GM18508 (cell line): Measurements from ENCODE around the gene ZEB1.

ENCODE experiments used
- ATAC-seq: cut with Tn5 transposase; IDR thresholded peaks from one replicate; pipeline ENCODE4 v1.9.1; 2021; ENCODE audit warnings: moderate number of reproducible peaks; ENCODE audit not compliant: insufficient read depth, unreplicated experiment

ZEB1 gene

GRCh38 chr10:31318854-31319601 lies at the start of gene ZEB1:
Gene ZEB1 (plus strand): TSS chr10:31319216. CDS start chr10:31319235, 19 bp downstream.
- peak; percentile 17 for ATAC-seq

GRCh38 chr10:31270954-31271353 lies 48.1 kb upstream of the ZEB1 start:
- ATAC-seq: no peak

- no peak for ATAC-seq
These were observed 46.2 kb upstream of the ZEB1 start for GRCh38 chr10:31272841-31273240.

GRCh38 chr10:31273789-31274188 lies 45.2 kb upstream of the ZEB1 start:
- ATAC-seq: no peak

GRCh38 chr10:31274310-31274709 lies 44.7 kb upstream of the ZEB1 start:
- ATAC-seq: no peak

DNA sequence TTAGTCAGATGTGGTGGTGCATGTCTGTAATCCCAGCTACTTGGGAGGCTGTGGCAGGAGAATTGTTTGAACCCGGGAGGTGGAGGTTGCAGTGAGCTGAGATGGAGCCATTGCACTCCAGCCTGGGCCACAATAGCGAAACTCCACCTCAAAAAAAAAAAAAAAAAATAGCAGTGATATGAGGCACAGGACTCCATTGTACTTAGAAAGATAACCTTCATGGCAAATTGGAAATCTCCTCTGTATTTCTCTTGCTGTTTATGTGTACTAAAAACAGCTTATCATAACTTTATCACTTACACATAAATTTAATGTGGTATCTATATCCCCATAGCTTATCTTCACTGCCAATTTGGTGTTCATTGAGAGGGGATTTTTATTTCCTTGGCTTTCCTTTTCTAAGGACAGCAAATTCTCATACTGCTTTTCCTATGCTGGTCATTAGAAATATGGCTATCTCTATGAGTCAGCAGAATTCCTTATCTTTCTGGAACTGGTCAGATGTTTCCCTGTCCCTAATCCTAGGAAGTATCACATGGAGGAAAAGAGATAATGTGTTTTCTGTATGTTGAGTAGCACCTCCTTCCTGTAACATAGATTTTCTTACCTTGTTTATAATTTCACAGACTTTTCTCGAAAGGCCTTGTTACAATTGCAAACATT lies 40.6 kb upstream of the ZEB1 start:
- ATAC-seq: no peak

DNA sequence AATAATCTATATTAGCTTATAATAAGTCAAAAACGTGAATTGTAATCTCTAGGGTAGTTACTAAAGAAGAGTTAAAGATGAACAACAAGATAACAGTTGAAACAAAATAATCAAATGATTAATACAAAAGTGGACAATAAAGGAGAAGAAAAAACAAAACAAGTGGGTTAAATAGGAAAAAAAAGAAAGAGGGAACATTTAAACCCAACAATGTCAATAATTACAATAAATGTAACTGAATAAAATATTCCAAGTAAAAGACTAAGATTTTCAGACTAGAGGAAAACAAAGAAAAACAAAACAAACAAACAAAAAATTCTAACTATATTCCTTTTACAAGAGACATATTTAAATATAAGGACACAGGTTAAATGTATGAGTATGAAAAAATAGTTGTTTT lies 38.0 kb upstream of the ZEB1 start:
- ATAC-seq: no peak

- no peak for ATAC-seq
These were observed 31.0 kb upstream of the ZEB1 start for GRCh38 chr10:31288001-31288400.

- no peak for ATAC-seq
These were observed 30.1 kb upstream of the ZEB1 start for GRCh38 chr10:31288962-31289361.

DNA sequence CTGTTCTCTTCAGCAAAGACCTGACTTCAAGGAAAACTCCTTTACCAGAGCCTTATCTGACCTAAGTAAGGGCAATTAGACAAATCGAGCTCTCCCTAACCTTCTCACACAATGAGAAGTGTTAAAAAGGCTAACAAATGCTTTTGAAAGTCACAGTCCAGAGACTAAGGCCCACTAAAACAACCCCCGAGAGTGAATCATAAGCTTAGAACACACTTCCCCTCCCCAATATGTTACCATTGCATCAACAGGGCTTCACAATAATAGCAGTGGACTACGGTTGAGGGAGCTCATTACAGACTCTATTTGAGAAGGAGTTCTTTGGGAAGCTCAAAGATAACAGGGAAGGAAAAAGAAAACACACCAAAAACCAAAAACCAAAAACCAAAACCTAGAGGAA lies 28.6 kb upstream of the ZEB1 start:
- ATAC-seq: no peak

DNA sequence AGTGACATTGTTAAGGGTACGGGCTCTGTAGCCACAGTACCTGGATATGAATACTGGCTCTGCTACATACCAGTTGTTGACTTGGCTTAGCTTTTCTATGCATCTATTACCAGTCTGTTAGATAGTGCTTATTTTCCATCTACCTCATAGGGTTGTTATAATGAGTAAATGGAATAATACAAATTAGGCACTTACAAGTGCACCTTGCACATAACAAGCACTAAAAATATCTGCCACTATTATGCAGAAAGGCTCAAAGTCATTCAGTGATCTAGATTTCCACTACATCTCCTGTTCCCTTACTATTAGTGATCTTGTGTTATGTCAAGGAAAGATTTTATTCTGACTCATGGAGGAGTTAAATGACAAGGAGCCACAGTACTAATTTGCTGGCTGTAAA lies 27.9 kb upstream of the ZEB1 start:
- ATAC-seq: no peak

DNA sequence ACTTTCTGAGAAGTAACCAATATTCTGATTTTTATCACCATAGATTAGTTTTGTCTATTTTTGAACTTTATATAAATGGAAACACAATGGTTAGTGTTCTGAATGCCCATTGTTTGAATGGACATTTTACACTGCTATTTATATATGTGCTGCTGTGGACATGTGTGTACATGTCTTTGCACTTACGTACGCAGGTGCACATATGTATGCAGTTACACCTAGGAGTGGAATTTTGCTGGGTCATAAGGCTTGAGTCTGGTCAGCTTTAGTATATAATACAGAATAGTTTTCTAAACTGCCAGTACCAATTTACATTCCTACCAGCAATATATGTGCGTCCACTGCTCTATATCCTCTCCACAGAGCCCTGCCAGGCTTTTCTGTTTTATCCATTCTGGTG lies 24.5 kb upstream of the ZEB1 start:
- ATAC-seq: no peak

GRCh38 chr10:31296754-31297153 lies 22.3 kb upstream of the ZEB1 start:
- ATAC-seq: no peak

DNA sequence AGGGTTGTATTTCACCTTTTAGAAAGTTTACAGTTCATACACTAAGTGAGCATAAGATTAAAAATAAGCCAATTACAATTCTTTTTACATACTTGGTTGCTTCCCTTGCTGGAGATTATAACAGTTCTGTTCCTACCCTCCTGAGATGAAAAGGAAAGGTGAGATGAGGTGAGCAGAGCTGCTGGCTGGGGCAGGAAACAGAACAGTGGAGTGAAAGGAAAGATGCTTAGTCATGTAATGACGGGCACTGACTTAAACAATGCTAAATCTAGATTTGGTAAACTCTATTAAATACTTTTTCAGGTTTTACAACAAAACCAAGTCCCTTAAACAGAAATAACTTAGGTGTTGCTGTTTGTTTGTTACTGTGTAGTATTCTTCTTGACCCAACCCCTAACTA lies 19.9 kb upstream of the ZEB1 start:
- ATAC-seq: no peak

DNA sequence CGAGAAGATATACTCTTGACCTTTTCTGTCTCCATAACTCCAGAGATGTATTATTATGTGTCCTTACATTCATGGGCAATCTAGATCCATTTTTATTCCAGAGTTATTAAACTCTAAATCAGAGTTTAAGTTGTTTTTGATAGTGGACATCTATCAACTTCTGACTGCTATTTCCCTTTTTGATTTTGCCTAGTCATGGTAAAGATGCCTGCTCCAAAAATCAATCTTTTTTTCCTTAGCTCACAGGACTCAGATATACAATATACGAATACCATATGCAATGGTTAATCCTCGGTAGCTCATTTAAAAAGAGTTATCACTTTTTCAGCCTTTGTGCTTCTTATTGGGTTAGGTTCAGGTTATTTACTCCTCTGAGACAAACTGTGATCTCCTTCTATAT lies 15.8 kb upstream of the ZEB1 start:
- no peak for ATAC-seq

- ATAC-seq: no peak
These were observed 14.6 kb upstream of the ZEB1 start for GRCh38 chr10:31304291-31304970.

DNA sequence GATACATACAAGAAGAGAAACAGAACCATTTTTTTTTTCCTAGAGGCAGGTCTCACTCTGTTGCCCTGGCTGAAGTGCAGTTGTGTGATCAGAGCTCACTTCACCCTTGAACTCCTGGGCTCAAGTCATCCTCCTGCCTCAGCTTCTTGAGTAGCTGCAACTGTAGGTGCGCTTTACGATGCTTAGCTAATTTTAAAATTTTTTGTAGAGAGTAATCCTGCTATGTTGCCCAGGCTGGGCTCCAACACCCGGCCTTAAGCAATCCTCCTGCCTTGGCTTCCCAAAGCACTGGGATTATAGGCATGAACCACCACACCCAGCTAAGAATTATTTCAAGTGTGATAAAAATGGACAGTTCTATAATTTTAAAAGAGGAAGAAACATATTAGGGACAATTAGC lies 5.6 kb upstream of the ZEB1 start:
- ATAC-seq: no peak

- ATAC-seq: no peak
These were observed 4.5 kb upstream of the ZEB1 start for GRCh38 chr10:31314256-31315150.

DNA sequence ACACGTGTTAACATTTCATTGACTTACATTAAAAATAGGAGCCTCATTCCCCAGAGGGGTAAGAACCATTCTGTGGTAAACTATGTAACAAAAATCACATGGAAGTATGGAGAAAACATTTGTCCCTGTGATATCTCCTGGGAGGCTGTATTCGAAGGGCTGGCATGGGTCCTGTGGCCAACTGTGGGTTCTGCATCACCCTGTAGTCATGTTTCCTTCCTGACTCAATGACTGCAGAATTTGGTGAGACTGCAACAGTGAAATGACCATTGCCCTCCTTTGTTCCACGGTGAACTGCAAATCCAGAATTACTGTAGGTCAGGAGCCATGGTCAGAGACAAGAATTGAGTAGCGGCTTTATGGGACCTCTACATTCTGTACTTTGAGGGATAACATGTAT lies 3.6 kb upstream of the ZEB1 start:
- ATAC-seq: no peak

DNA sequence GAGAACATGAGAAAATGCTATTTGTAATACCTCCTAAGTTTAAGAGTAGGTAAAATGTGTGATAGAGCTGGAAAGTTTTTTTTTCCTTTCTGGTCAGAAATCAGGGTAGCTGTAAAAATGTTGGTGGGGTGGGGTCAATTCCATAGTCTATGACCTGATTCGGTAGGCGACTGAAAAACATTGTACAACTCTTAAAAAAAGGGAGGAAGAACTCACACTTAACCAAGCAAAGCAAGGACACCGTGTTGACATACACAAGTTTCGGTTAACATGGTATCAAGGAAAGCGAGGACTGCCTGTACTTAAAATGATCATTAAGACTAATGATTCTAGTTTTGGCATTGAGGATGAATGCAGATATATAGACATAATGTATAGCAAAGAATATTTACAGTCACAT lies 1.8 kb upstream of the ZEB1 start:
- no peak for ATAC-seq
